Glutamatergic neuron (in vitro differentiated cells): ENCODE measurements around the gene PCDH9. TPM values are rescaled to one million over a fixed set of nuclear protein-coding genes. Genes with fewer than 3 reads are reported as not detected.

Experiments used
- DNase-seq: peaks from one replicate; pipeline ENCODE4 v3.0.0; 2022
- H3K27ac Mint-ChIP-seq: one replicate; pipeline ENCODE4 v1.8.0; 2020; ENCODE audit warnings: mild to moderate bottlenecking, mixed read lengths, inconsistent platforms; ENCODE audit not compliant: unreplicated experiment
- H3K27me3 Mint-ChIP-seq: one replicate; pipeline ENCODE4 v1.8.0; 2020; ENCODE audit warnings: mild to moderate bottlenecking, moderate library complexity, mixed read lengths, inconsistent platforms; ENCODE audit not compliant: unreplicated experiment
- H3K36me3 Mint-ChIP-seq: one replicate; pipeline ENCODE4 v1.8.0; 2020; ENCODE audit warnings: mild to moderate bottlenecking, mixed read lengths, inconsistent platforms; ENCODE audit not compliant: unreplicated experiment
- H3K4me1 Mint-ChIP-seq: one replicate; pipeline ENCODE4 v1.8.0; 2020; ENCODE audit warnings: mild to moderate bottlenecking, low read depth, mixed read lengths, inconsistent platforms; ENCODE audit not compliant: unreplicated experiment
- H3K4me3 Mint-ChIP-seq: one replicate; pipeline ENCODE4 v1.8.0; 2020; ENCODE audit warnings: mild to moderate bottlenecking, mixed read lengths, inconsistent platforms; ENCODE audit not compliant: unreplicated experiment
- H3K9me3 Mint-ChIP-seq: one replicate; pipeline ENCODE4 v1.8.0; 2020; ENCODE audit warnings: mild to moderate bottlenecking, moderate library complexity, mixed read lengths, inconsistent platforms; ENCODE audit not compliant: unreplicated experiment
- CTCF ChIP-seq: fragments of 200-600 bp; sonication (generic); IDR thresholded peaks from one replicate; pipeline ENCODE4 v1.5.0; 2021; ENCODE audit not compliant: partially characterized antibody, unreplicated experiment
- total RNA-seq: library from RNA; stranded (reverse); fragmentation: NEBNext Ultra II Directional; extraction: Animal tissue kit (Norgen Biotek cat#: 25700); gene quantifications from one replicate; pipeline ENCODE4 v1.2.1, GENCODE V29; 2021; ENCODE audit not compliant: unreplicated experiment

Gene PCDH9
- total RNA-seq, 1 donor from 2014 or later = 43.3 TPM

- no peaks in the 10 kb centered on the region for H3K27me3 Mint-ChIP-seq
- TF ChIP-seq CTCF = no peak
- H3K4me1 Mint-ChIP-seq = peaks cover 21% of the 10 kb centered on the region
- DNase-seq = no peak
- H3K36me3 Mint-ChIP-seq = no peaks in the 10 kb centered on the region
- no peak overlapping the region for H3K4me3 Mint-ChIP-seq
- no peaks in the 10 kb centered on the region for H3K9me3 Mint-ChIP-seq
- no peak overlapping the region for H3K27ac Mint-ChIP-seq
Observed at GRCh38 chr13:67208552-67208951, 21.6 kb downstream of the PCDH9 start.

- peaks cover 24% of the 10 kb centered on the region for H3K4me1 Mint-ChIP-seq
- no peaks in the 10 kb centered on the region for H3K27me3 Mint-ChIP-seq
- H3K27ac Mint-ChIP-seq = peak overlapping the region; percentile 64
- DNase-seq = no peak
- H3K4me3 Mint-ChIP-seq = no peak overlapping the region
- H3K36me3 Mint-ChIP-seq = no peaks in the 10 kb centered on the region
- TF ChIP-seq CTCF = no peak
- H3K9me3 Mint-ChIP-seq = no peaks in the 10 kb centered on the region
Observed at GRCh38 chr13:67204764-67205163, 25.4 kb downstream of the PCDH9 start.

- Mint-ChIP-seq H3K36me3 (no peaks in the 10 kb centered on the region), H3K4me3 (no peak overlapping the region), H3K9me3 (no peaks in the 10 kb centered on the region), H3K4me1 (peaks cover 9% of the 10 kb centered on the region), H3K27ac (no peak overlapping the region), H3K27me3 (no peaks in the 10 kb centered on the region)
- no peak for TF ChIP-seq CTCF
- DNase-seq = no peak
Observed at GRCh38 chr13:67200605-67201004, 29.5 kb downstream of the PCDH9 start.

GRCh38 chr13:67200183-67200582 is 30.0 kb downstream of the PCDH9 start:
- no peak overlapping the region for H3K4me3 Mint-ChIP-seq
- no peak for TF ChIP-seq CTCF
- no peaks in the 10 kb centered on the region for H3K9me3 Mint-ChIP-seq
- no peak overlapping the region for H3K27ac Mint-ChIP-seq
- no peak for DNase-seq
- H3K36me3 Mint-ChIP-seq = no peaks in the 10 kb centered on the region
- peaks cover 9% of the 10 kb centered on the region for H3K4me1 Mint-ChIP-seq
- H3K27me3 Mint-ChIP-seq = no peaks in the 10 kb centered on the region

- peaks cover 7% of the 10 kb centered on the region for H3K4me1 Mint-ChIP-seq
- no peak for DNase-seq
- H3K4me3 Mint-ChIP-seq = no peak overlapping the region
- H3K36me3 Mint-ChIP-seq = no peaks in the 10 kb centered on the region
- no peak overlapping the region for H3K27ac Mint-ChIP-seq
- H3K27me3 Mint-ChIP-seq = no peaks in the 10 kb centered on the region
- no peaks in the 10 kb centered on the region for H3K9me3 Mint-ChIP-seq
- TF ChIP-seq CTCF = no peak
Observed at GRCh38 chr13:67197704-67198103, 32.4 kb downstream of the PCDH9 start.
